ENCODE data around the gene BCAR1.

Gene BCAR1

GRCh38 chr16:75250809-75251279, 580 bp downstream of the BCAR1 start:
- no peak for DNase-seq (ENCODE audit: low read depth)
- peak overlapping the region; percentile 97 for H3K4me3 ChIP-seq (ENCODE audit: low read length)
- TF ChIP-seq, protein P1, sequence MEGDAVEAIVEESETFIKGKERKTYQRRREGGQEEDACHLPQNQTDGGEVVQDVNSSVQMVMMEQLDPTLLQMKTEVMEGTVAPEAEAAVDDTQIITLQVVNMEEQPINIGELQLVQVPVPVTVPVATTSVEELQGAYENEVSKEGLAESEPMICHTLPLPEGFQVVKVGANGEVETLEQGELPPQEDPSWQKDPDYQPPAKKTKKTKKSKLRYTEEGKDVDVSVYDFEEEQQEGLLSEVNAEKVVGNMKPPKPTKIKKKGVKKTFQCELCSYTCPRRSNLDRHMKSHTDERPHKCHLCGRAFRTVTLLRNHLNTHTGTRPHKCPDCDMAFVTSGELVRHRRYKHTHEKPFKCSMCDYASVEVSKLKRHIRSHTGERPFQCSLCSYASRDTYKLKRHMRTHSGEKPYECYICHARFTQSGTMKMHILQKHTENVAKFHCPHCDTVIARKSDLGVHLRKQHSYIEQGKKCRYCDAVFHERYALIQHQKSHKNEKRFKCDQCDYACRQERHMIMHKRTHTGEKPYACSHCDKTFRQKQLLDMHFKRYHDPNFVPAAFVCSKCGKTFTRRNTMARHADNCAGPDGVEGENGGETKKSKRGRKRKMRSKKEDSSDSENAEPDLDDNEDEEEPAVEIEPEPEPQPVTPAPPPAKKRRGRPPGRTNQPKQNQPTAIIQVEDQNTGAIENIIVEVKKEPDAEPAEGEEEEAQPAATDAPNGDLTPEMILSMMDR (conservative IDR thresholded peaks at IDR 0.05; ENCODE audit: low read depth, low read length) = no peak

- peak overlapping the region; percentile 97 for H3K4me3 ChIP-seq (ENCODE audit: low read length)
- DNase-seq (ENCODE audit: low read depth) = no peak
- TF ChIP-seq, protein P1 (conservative IDR thresholded peaks at IDR 0.05; ENCODE audit: low read depth, low read length) = no peak
These were observed 1.2 kb downstream of the BCAR1 start for GRCh38 chr16:75250089-75250808.

DNA sequence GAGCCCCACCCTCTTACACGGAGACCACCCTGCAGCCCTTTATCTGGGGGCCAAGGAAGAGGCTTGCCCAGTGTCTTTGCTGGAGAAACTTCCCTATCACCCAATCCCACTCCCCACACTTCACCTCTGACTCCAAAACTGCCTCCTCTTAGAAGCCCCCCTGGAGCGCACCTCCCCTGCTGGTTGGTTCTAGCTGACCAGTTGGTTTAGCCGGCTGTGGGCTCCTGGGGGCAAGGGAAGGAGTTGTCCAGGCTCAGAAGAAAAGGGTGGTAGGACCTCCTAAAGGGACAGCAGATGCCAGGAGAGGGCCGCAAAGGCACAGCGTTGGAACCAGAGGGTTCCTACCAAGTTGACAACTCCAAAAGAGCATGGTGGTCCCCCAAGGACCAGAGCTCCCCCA, 2.0 kb downstream of the BCAR1 start:
- peak overlapping the region; percentile 97 for H3K4me3 ChIP-seq (ENCODE audit: low read length)
- TF ChIP-seq, protein P1 (conservative IDR thresholded peaks at IDR 0.05; ENCODE audit: low read depth, low read length) = no peak
- no peak for DNase-seq (ENCODE audit: low read depth)

- TF ChIP-seq, protein P1 (conservative IDR thresholded peaks at IDR 0.05; ENCODE audit: low read depth, low read length) = no peak
- peak overlapping the region; percentile 97 for H3K4me3 ChIP-seq (ENCODE audit: low read length)
These were observed 2.7 kb downstream of the BCAR1 start for GRCh38 chr16:75248536-75249380.

GRCh38 chr16:75248142-75248535, 3.3 kb downstream of the BCAR1 start:
- peak overlapping the region; percentile 97 for H3K4me3 ChIP-seq (ENCODE audit: low read length)
- TF ChIP-seq, protein P1 (conservative IDR thresholded peaks at IDR 0.05; ENCODE audit: low read depth, low read length) = no peak
- no peak for DNase-seq (ENCODE audit: low read depth)

More at GRCh38 chr16:75248536-75249380, 2.7 kb downstream of the BCAR1 start:
- DNase-seq (ENCODE audit: low read depth) = no peak

DNA sequence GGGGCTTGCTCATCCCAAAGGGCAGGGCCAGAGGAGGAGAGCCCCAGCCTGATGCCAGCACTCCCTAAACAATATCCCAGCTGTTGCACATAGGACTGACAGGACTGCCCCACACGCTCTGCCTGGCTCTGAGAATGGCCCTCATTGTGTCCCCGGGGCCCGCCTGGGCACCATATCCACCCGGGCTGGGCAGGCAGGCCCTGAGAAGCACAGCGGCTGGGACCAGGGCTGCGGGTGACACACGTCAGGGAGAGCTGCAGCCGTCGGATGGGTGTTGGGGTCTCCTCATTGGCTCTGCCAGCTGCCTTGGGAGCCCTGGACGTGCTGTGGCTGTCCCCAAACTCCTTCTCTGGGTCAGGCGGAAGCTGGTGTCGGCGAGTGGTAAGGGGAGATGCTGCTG, 4.2 kb downstream of the BCAR1 start:
- no peak for DNase-seq (ENCODE audit: low read depth)
- peak overlapping the region; percentile 97 for H3K4me3 ChIP-seq (ENCODE audit: low read length)
- TF ChIP-seq, protein P1 (conservative IDR thresholded peaks at IDR 0.05; ENCODE audit: low read depth, low read length) = no peak
